GM18867 (cell line): Measurements from ENCODE around the gene TMEM52B.
A peak's percentile ranks its signal among the peaks of the same experiment; 100 is the strongest.
"Not testable (repeated sequence)": the region's sequence is repeated elsewhere in the genome, so short reads cannot be mapped to it uniquely, and the experiment has no call there.

ENCODE experiments used
- ATAC-seq: cut with Tn5 transposase; IDR thresholded peaks from one replicate; pipeline ENCODE4 v1.9.1; 2021; ENCODE audit warnings: mild to moderate bottlenecking, moderate library complexity; ENCODE audit not compliant: unreplicated experiment

Gene TMEM52B

DNA sequence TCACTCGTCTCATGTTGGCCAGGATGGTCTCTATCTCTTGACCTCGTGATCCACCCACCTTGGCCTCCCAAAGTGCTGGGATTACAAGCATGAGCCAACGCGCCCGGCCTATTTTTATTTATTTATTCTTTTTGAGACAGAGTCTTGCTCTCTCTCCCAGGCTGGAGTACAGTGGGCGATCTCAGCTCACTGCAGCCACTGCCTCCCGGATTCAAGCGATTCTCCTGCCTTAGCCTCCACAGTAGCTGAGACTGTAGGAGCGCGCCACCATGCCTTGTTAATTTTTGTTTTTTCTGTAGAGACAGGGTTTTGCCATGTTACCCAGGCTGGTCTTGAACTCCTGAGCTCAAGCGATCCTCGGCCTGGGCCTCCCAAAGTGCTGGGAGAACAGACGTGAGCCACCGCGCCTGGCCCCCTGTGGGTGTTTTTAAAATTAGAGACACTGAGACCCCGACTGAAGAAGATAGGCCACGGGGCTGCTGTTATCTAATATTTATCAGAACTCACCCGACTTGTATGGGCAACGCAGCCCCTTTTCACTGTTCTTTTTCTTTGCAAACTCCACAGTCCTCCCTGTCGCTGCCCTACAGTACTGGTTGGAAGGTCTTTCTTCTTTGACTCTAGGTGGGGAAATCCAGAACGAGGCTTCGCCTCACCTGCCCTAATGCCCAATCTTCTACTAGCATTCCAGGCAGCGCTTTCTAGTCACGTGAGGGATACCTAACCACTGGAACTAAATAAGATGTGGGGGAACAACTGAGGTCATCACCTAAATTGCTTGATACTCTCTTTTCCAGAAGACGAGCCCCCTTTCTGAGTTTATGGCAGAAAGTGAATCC is 32.5 kb downstream of the TMEM52B start:
- no peak for ATAC-seq

DNA sequence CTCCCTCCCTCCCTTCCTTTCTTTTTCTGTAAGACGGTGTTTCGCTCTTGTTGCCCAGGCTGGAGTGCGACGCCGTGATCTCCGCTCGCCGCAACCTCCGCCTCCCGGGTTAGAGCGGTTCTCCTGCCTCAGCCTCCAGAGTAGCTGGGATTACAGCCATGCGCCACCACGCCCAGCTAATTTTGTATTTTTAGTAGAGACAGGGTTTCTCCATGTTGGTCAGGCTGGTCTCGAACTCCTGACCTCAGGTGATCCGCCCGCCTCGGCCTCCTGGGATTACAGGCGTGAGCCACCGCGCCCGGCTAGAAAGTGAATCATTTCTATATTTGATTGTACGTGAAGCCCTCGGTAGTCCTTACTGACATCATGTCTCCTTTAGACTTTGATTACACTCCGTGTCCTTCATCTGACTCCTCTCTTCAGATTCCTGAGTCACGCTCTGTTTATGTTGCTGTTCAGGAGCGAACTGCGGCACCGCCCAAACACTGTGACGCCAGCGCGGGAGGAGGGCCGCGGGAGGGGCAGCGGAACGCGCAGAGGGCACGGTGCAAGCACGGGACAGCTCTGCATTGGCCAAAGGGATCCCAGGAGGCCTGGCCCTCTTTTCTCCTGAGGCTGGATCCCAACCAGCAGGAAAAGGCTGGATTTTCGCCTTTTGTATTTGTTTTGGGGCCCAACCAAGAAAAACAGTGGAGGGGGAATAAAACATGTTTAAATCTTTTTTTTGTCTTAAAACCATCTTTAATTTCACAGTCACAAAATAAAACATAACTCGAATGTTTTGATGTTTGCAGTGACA is 33.3 kb downstream of the TMEM52B start:
- peak; percentile 83 for ATAC-seq

DNA sequence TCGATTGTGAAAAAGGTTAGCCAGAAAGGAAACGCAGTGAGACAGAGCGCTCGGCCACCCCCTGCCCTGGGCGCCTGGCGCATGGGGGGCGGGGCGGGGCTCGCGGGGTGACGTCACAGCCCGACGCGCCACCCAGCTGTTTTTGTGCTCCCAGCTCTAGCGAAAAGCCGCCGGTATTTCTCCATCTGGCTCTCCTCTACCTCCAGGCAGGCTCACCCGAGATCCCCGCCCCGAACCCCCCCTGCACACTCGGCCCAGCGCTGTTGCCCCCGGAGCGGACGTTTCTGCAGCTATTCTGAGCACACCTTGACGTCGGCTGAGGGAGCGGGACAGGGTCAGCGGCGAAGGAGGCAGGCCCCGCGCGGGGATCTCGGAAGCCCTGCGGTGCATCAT is 33.9 kb downstream of the TMEM52B start, which contains the start of gene GABARAPL1:
TSS of gene GABARAPL1 (plus strand) at position 139 of the 393 bp plus-strand sequence. CDS start at position 392, 253 bp downstream.
- ATAC-seq = peak; percentile 66

DNA sequence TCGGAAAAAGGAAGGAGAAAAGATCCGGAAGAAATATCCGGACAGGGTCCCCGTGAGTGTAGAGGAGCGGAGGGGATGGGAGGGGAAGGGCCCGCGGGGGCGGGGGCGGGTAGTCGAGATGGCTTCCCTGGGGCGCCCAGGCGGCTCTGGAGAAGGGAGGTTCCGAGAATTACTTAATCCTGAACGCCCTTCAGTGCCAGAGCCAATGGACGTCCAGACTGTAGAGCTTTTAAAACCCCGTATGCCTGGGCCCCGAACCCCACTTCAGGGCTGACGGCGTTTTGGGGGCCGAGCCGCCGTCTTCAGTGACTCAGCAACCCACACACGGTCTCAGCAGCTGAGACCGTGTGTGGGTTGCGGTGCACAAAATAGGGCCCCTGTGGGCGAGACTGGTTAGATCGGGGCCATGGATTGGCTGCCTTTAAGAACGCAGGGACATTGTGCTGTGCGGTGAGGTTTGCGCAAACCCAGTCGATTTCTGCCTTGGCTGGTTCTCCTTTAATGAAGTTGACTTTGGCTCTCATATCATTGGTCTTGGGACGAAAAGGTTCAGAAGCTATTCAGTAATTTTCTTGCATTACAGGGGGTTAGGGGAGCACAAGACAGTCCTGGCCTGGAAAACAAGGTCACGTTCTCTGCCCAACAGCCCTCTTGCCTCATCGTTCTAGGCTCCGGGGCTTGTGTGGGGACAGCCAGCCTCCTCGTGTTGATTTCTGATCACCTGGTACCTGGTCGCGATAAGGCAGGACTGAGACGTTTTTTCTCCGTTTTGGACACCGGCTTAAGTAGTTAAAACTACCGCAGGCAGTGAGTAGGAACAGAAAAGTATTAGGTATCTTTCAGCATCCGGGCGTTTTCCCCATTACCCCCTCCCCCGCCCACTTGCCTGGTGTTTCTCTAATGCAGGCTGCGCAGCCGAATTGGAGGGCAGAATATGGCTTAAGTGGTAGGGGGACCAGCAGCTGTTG is 34.6 kb downstream of the TMEM52B start:
- ATAC-seq = peak; percentile 66

DNA sequence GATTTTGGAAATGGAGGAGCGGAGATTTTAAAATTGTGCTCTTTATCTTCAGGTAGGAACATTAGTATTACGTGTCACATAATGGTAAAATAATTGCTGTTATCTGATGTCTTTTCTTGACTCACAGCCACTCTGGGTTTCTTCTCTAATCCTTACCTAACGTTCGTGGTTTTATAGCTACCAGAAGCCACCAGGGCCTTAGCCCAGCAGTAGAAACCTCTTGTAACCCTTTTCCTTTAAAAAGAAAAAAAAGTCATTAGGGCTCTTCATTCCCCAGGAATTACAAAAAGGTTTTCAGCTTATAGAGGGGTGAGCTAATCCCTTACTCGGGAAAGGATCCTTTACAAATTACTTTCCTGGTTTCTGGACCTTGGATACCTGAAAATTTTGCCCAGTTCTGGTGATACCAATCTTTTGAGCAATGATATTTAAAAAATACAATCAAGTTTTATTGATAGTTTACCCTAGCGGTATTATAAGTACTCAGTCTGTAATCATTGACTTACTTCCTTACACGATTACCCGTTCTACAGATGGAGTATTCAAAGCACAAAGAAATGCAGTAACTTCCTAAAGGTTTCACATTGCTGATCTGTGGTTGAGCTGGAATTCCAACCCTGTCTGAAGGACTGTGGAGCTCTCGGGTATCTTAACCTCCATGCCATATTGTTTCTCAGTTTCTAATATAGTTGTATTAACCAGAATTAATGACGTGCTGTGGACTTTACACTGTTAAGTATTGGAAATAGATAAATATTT is 35.5 kb downstream of the TMEM52B start:
- ATAC-seq = no peak

DNA sequence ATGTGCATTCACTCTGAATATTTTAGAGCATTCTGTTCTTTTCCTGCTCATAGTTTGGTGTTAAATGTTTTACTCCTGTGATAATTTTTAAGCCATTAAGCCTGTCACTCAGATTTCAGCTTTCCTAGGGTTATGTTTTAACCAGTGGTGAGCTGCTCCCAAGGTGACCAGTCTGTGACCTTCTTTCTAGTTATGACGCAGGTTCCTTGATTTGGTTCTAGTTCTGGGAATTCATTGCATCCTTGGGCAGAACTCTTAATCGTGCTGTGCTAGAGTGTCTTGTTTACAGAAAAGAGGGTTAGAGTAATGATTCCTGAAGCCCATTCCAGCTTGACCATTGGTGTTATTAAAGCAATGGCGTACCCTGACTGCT is 36.0 kb downstream of the TMEM52B start:
- ATAC-seq = no peak

DNA sequence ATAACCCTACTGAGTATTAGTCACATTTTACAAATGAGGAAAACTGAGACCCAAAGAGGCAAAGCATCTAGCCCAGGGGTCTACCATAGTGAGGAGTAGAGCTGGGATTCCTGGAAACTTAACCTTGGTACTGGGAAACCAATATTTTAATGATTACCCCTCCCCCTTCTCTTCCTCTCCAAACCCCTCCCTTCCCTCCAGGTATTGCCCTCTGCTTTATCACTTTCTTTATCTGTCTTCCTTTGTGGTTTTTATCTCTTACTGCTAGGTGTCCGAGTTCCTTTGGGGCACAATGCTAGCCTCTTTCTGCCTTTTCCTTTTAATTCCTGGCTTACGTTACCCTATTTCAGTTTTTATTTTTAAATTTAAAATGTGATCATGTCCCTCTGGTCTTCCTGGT is 36.6 kb downstream of the TMEM52B start:
- ATAC-seq = no peak

DNA sequence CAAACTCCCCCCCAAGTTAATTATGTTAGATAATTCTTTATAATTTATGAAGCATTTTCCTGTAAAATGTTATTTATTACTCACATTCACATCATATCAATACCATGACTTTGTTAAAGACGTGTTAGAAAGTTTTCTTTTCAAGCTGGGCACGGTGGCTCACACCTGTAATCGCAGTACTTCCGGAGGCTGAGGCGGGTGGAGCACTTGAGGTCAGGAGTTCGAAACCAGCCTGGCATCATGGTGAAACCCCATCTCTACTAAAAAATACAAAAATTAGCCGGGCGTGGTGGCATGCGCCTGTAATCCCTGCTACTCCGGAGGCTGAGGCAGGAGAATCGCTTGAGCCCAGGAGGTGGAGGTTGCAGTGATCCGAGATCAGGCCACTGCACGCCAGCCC is 37.1 kb downstream of the TMEM52B start:
- not testable (repeated sequence) for ATAC-seq

DNA sequence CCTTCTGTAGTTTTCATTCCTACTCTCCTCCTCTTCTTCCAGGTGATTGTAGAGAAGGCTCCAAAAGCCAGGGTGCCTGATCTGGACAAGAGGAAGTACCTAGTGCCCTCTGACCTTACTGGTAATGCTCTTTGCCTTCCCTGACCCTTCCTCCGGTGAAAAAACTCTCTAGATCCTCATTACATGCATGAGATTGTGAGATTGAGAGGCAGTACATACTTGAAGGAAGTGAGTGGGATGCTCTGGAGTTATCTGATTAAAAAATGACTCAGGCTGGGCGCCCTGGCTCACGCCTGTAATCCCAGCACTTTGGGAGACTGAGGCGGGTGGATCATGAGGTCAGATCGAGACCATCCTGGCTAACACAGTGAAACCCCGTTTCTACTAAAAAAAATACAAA is 39.2 kb downstream of the TMEM52B start:
- no peak for ATAC-seq

DNA sequence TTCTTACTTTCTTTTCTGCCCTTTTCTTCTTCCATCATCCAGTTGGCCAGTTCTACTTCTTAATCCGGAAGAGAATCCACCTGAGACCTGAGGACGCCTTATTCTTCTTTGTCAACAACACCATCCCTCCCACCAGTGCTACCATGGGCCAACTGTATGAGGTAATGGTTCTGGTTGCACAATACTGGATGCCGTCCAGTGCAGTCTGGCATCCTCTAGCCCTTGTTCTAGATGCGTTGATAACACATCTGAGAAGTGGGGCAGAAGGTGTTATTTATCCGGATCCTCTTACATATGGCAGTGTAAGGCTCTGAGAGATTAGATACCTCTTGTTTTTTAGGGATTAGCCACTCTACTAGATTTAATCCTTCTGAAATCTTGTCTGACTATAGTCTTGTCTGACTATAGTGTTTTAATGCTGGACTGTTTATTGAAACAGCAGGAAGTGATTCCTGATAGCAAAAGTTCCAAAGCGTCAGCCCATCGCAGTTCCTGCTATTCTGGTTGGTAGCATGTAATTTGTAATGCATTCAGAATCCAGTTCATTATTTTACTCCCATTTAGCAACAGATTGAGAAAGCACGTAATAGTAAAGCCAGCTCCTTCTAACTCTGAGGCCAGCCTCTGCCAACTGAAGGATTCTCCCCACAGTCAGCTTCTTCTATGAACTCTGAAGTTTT is 41.7 kb downstream of the TMEM52B start:
- no peak for ATAC-seq

DNA sequence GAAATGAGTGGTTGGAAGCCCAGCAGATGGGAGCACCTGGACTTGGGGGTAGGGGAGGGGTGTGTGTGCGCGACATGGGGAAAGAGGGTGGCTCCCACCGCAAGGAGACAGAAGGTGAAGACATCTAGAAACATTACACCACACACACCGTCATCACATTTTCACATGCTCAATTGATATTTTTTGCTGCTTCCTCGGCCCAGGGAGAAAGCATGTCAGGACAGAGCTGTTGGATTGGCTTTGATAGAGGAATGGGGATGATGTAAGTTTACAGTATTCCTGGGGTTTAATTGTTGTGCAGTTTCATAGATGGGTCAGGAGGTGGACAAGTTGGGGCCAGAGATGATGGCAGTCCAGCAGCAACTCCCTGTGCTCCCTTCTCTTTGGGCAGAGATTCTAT is 43.0 kb downstream of the TMEM52B start:
- ATAC-seq = no peak

DNA sequence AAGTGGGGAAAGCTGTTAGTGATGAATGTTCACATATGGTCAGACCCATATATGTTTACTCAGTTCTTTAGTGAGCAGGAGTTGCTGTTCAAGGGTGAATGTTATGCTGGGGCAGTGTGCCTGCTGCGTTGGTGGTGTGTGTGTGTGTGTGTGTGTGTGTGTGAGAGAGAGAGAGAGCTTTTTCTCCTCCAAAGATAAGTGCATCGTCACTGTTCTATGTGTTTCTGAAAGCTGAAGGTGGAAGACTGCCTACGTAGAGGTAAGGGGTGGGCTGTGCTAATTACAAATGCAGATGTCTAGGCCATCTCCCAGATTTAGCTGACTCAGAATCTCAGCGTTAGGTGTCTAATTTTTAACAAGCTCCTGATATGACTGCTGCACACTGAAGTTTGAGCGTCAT is 44.4 kb downstream of the TMEM52B start:
- ATAC-seq = no peak

DNA sequence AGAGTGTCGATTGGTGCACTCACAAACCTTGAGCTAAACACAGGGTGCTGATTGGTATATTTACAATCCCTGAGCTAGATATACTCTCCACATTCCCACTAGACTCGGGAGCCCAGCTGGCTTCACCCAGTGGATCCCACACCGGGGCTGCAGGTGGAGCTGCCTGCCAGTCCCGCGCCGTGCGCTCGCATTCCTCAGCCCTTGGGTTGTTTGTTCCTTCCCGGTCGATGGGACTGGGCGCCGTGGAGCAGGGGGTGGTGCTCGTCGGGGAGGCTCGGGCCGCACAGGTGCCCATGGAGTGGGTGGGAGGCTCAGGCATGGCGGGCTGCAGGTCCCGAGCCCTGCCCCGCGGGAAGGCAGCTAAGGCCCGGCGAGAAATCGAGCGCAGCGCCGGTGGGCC is 46.6 kb downstream of the TMEM52B start:
- not testable (repeated sequence) for ATAC-seq

DNA sequence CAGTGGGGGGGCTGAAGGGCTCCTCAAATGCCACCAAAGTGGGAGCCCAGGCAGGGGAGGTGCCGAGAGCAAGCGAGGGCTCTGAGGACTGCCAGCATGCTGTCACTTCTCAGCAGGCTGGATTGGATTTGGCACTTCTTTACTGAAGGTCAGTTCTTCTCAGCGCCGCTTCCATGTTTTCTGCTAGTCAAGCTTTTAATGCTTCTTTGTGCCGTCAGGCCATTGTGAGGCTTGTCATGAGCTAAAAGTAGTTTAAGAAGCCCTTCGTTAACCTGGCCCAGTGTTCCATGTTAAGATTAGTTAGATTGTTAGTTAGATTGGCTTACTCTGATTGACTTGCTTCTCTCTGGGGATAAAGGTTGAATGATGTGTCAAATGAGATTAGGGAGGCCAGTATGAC is 47.3 kb downstream of the TMEM52B start:
- ATAC-seq = no peak

DNA sequence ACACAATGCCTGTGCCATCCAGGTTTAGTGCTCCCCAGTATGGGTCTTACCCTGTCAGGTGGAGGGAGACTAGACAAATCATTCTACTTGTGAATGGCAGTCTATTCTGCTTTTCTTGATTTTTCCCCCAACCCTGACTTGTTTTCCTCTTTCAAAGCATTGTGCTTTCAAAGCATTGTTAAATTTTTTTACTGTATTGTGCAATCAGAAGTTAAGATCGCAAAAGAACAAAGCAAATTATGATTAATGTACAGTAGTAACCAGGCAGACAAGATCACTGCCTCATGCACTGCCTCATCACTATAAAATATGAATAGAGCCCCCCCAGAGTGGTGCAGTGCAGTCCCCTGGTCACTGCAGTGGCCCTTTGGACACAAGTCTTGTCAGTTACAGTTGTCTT is 47.9 kb downstream of the TMEM52B start:
- ATAC-seq = no peak

DNA sequence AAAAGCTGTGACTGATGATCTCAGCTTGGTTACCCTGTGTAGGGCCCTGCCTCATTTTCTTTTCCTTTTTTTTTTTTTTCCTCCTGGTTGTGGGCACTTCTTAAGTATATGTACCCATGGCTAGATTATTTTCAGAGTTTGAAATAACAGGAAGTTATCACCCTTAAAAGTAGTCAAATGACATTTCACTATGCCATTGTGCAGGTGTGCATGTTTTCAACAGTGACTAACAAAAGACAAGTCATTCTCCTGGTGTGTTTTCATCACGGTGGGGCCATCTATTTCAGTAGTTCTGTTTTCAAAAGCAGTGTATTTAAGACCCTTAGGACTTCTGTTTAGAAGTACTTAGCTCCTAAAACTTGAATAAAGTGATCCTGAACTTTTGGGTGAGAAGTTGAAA is 48.8 kb downstream of the TMEM52B start:
- no peak for ATAC-seq

DNA sequence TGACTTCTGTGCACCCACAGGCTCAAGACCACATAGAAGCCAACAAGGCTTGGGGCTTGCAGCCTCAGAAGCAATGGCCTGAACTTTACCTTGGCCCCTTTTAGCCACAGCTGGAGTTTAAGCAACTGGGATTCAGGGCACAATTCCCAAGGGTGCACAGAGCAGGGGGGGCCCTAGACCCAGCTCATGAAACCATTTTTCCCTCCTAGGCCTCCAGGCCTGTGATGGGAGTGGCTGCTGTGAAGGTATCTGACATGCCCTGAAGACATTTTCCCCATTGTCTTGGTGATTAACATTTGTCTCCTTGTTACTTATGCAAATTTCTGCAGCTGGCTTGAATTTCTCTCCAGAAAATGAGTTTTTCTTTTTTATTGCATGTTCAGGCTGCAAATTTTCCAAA is 55.7 kb downstream of the TMEM52B start:
- ATAC-seq = no peak

DNA sequence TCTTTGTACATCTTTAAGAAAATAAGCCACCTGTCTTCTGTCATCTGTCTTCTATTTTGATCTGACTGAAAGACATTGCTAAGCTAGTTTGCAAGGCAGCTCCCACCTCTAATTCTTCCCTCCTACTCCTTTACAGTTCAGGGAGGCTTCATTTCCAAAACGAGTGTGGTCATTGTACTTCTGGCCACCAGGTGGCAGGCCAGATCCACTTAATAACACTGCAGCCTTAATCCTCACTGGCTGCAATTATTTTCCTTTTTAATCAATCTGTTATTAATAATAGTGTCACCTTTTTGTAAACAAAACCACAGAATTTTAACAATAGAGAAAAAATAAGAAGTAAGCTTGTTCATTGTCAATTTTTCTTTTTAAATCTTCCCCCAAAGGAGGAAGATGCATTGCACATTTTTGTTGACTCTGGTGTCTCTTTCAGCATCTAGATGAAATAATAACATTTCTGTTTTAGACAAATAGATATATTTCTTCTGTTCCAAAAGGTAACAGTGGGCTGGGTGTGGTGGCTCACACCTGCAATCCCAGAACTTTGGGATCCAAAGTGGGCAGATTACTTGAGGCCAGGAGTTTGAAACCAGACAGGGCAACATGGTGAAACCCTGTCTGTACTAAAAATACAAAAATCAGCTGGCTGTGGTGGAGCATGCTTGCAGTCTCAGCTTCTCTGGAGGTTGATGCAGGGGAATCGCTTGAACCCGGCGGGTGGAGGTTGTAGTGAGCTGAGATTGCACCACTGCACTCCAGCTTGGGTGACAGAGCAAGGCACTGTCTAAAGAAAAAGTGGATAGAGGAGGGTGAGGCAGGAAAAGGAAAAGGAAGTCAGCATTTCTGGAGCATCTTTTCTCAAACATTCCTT is 57.2 kb downstream of the TMEM52B start:
- ATAC-seq = peak; percentile 60

DNA sequence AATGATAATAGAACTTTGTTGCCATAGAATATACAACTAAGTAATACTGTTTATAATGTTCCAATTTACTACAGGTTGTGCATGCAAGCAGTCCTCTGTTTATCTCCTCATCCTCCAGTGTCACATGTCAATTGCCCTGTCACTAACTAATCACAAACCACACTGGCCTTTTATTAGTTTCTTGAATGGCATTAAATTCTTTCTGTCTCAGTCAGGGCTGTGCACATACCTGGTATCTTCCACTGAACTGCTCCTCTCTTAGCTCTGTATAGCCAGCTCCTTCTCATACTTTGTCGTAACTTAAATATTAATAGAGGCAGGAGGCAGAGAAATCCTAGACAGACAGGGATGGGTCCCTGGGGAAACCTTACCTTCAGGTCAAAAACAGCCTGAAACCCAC is 57.9 kb downstream of the TMEM52B start:
- ATAC-seq = no peak
